Stomach (tissue), 4 donors: ENCODE measurements around the gene PRKG1.

Experiments
- CTCF ChIP-seq, 7 experiments: fragments of 450-650 bp in 4 of 7; fragments of 200-600 bp in 3 of 7; sonication (generic) in 3 of 7; IDR thresholded peaks; one replicate each; pipeline ENCODE4 v1.5.1; 2016 to 2019; ENCODE audit warnings: antibody characterized with exemption in 7 of 7, control low read depth in 2 of 7, mild to moderate bottlenecking in 1 of 7
- EP300 ChIP-seq: sonication (generic); formaldehyde crosslinking; IDR thresholded peaks from one replicate; pipeline ENCODE4 v1.6.1; 2017; ENCODE audit warnings: antibody characterized with exemption
- POLR2A ChIP-seq, 4 donors: fragments of 450-650 bp; IDR thresholded peaks; one replicate each; pipeline ENCODE4 v1.6.1; 2016; ENCODE audit warnings: antibody characterized with exemption in 4 of 4, control low read depth in 2 of 4, mild to moderate bottlenecking in 1 of 4, moderate library complexity in 1 of 4

DNA sequence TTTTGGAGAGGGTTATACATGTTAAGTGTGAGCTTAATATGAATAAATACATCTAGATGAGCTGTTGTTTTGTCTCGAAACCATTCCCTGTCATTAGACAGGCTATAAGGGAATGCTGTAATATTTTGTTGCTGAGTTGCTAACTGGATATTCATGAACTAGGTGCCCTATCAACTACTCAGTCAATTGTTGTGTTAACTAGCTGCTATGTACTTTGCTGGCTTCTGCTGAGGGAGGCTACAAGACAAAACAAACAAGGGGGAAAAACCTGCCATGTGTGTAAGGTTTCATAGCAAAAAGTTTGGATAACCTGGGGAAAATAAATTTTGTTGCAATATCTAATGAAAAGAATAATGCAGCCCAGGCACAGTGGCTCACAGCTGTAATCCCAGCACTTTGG is 514.7 kb downstream of the PRKG1 start:
- TF ChIP-seq CTCF (IDR thresholded peaks at IDR 0.05): no peak
- no peak for TF ChIP-seq EP300
- no peak for TF ChIP-seq POLR2A (IDR thresholded peaks at IDR 0.05)
